Endothelial cell (in vitro differentiated cells): ENCODE data around the gene LEMD1. TPM values are rescaled to one million over a fixed set of nuclear protein-coding genes. Genes with fewer than 3 reads are reported as not detected.

Experiments used
- DNase-seq: peaks from one replicate; pipeline ENCODE4 v3.0.0; 2021; ENCODE audit warnings: low spot score
- H3K27ac Mint-ChIP-seq: one replicate; pipeline ENCODE4 v1.8.0; 2021; ENCODE audit warnings: mixed read lengths, inconsistent platforms; ENCODE audit not compliant: unreplicated experiment
- H3K27me3 Mint-ChIP-seq: one replicate; pipeline ENCODE4 v1.8.0; 2021; ENCODE audit warnings: mild to moderate bottlenecking, moderate library complexity, mixed read lengths, inconsistent platforms; ENCODE audit not compliant: unreplicated experiment
- H3K36me3 Mint-ChIP-seq: one replicate; pipeline ENCODE4 v1.8.0; 2021; ENCODE audit warnings: mild to moderate bottlenecking, low read depth, mixed read lengths, inconsistent platforms; ENCODE audit not compliant: unreplicated experiment
- H3K4me1 Mint-ChIP-seq: one replicate; pipeline ENCODE4 v1.8.0; 2021; ENCODE audit warnings: mild to moderate bottlenecking, mixed read lengths, inconsistent platforms; ENCODE audit not compliant: unreplicated experiment
- H3K4me3 Mint-ChIP-seq: one replicate; pipeline ENCODE4 v1.8.0; 2021; ENCODE audit warnings: mild to moderate bottlenecking, mixed read lengths, inconsistent platforms; ENCODE audit not compliant: unreplicated experiment
- H3K9me3 Mint-ChIP-seq: one replicate; pipeline ENCODE4 v1.8.0; 2021; ENCODE audit warnings: mixed read lengths, inconsistent platforms; ENCODE audit not compliant: unreplicated experiment
- total RNA-seq: library from RNA; stranded (reverse); fragmentation: NEBNext Ultra II Directional; extraction: Animal tissue kit (Norgen Biotek cat#: 25700); gene quantifications from one replicate; pipeline ENCODE4 v1.2.1, GENCODE V29; 2021; ENCODE audit not compliant: unreplicated experiment
- TF ChIP-seq, protein P1 (sequence below): fragments of 200-600 bp; sonication (generic); IDR thresholded peaks from one replicate; pipeline ENCODE4 v1.5.0; 2021; ENCODE audit warnings: antibody characterized with exemption; ENCODE audit not compliant: unreplicated experiment

The LEMD1 gene
- total RNA-seq, 1 donor from 2014 or later, result 3.0 TPM

DNA sequence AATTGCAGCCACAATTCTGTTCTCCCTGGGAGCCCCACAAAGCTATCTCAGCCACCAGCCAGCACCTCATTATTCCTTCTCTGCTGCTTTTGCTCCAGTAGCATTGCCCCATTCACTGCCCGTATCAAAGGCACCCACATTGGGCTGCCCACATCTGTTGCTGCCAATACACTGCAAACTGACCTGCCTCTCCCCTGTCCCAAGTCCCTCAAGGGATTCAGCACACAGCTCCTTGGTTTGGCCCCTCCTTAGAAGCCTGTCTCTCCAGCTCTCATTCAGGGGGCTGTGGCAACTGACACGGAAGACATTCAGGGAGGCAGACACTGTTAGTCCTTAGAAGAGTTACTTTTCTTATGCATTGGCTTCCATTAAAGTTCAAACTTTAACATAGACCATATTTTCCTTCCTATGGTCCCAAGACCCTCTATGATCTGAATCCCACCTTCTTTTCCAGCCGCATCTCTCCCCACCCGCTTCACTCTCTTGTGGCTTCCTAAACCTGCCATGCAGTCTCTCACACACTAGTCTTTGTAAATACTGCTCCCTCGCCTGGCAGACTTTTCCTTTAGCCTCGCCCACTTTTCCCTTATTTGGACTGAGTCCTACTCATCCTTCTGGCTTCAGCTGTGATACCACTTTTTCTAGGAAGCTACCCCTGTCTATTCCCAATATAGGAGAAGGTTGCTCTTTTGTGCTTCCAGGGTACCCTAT lies 45.9 kb downstream of the LEMD1 start:
- DNase-seq, result no peak
- H3K27ac Mint-ChIP-seq, result no peak overlapping the region
- no peak overlapping the region for H3K4me3 Mint-ChIP-seq

DNA sequence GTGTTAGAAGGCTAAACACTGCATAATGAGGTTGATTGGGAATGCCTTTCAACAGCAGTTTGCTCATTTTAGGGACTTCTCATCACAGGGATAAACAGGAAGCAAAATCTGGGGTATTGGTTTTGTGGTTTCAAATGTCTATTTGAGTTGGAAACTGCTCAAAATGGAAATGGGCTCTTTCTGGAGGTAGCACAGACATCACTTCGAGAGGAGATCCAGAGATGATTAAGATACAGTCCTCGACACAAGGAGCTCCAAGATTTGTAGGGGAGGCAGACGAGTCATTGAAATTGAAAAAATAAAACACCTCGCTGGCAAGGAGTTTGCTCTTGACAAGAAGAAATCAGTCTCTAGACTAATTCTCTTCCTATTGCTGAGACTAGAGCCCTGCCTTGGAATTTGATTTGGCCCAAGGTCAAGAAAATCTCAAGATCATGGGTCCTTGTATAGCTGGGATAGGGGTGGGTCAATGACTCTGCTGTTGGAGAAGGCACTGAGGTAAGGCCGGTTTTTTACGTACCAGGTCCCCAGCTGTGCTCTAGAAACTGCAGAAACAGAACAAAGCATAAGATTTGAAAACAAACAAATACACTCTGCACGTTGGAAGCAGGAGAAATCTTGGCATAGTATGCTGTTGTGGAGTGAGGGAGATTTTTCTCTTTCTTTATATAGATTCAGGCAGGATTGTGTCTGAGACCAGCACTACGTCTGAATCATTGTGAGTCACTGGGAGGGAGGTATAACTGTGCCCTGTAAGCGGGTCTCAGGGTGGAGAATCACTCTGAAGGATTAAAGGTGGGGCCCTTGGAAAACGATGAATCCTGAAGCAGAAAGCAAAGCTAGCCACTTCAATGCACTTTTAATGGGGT lies 47.4 kb downstream of the LEMD1 start:
- Mint-ChIP-seq H3K4me1 (peaks cover 20% of the 10 kb centered on the region), H3K27me3 (peaks cover 1% of the 10 kb centered on the region), H3K9me3 (no peaks in the 10 kb centered on the region), H3K27ac (no peak overlapping the region), H3K4me3 (no peak overlapping the region), H3K36me3 (no peaks in the 10 kb centered on the region)
- TF ChIP-seq, protein P1, sequence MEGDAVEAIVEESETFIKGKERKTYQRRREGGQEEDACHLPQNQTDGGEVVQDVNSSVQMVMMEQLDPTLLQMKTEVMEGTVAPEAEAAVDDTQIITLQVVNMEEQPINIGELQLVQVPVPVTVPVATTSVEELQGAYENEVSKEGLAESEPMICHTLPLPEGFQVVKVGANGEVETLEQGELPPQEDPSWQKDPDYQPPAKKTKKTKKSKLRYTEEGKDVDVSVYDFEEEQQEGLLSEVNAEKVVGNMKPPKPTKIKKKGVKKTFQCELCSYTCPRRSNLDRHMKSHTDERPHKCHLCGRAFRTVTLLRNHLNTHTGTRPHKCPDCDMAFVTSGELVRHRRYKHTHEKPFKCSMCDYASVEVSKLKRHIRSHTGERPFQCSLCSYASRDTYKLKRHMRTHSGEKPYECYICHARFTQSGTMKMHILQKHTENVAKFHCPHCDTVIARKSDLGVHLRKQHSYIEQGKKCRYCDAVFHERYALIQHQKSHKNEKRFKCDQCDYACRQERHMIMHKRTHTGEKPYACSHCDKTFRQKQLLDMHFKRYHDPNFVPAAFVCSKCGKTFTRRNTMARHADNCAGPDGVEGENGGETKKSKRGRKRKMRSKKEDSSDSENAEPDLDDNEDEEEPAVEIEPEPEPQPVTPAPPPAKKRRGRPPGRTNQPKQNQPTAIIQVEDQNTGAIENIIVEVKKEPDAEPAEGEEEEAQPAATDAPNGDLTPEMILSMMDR, result no peak
- DNase-seq, result no peak

More for the DNA sequence above, 45.9 kb downstream of the LEMD1 start:
- Mint-ChIP-seq H3K36me3 (no peaks in the 10 kb centered on the region), H3K4me1 (peaks cover 18% of the 10 kb centered on the region), H3K27me3 (peaks cover 3% of the 10 kb centered on the region), H3K9me3 (no peaks in the 10 kb centered on the region)
- TF ChIP-seq, protein P1, result no peak

DNA sequence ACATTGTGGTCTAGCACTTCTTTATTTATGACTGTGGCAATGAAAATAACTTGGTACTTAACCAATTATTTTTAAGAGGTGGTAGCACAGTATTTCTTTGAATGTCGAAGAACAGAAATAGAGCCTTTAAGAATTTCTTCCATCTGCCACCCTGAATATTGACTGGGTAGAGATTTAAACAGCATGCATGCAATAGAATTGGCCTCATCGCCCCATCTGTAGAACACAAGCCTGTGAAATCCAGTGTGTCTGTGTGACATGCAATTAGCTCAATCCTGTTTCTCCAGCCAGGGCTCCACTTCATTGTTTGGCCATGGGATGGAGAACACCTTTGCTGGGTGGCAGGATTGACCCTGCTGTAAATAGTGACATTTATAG lies 48.1 kb downstream of the LEMD1 start:
- no peak for DNase-seq
- no peak overlapping the region for H3K27ac Mint-ChIP-seq
- H3K4me3 Mint-ChIP-seq, result no peak overlapping the region
- H3K9me3 Mint-ChIP-seq, result no peaks in the 10 kb centered on the region
- peaks cover 24% of the 10 kb centered on the region for H3K4me1 Mint-ChIP-seq
- TF ChIP-seq, protein P1, result no peak
- peaks cover 3% of the 10 kb centered on the region for H3K27me3 Mint-ChIP-seq
- no peaks in the 10 kb centered on the region for H3K36me3 Mint-ChIP-seq

DNA sequence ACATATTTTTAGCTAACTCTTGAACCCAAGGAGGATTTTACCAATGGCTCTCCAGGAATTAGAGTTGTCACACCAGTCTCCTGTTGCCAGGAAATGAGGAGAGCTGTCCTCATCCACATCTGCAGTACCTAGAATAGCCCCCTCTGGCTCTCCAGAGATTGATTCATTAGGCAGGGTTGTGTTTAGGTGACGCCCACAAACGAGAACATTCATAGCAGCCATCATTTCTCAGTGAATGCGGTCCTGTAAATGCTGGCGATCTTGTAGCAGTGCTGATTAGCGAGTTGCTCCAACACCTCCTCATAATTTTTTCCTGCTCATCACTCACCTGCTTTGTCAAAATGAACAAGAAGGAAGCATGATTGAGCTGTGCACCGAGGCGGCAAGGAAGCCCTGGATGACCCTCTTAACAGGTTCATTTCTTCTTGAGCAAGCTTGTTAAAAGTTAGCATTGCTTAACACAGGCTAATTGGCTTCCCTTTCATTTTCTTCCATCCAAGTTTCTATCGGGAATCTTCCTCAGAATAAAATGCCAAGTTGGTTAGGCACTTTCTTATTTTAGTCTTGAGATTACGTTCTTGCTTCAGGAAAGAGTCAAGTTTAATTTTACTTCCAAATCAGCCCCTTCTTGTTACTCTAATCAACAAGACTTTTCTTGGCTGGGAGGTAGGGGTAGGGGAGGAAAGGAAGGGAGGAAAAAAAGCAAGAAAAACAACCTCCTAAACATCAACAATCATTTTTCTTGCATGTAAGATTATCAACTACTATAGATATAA lies 48.6 kb downstream of the LEMD1 start:
- H3K27ac Mint-ChIP-seq, result no peak overlapping the region

More for the DNA sequence above, 48.6 kb downstream of the LEMD1 start:
- H3K4me3 Mint-ChIP-seq, result no peak overlapping the region
- peaks cover 3% of the 10 kb centered on the region for H3K27me3 Mint-ChIP-seq
- no peaks in the 10 kb centered on the region for H3K36me3 Mint-ChIP-seq
- peaks cover 24% of the 10 kb centered on the region for H3K4me1 Mint-ChIP-seq
- TF ChIP-seq, protein P1, result no peak
- no peak for DNase-seq
- H3K9me3 Mint-ChIP-seq, result no peaks in the 10 kb centered on the region
